ENCODE results near the gene RCAN1.

Gene RCAN1

DNA sequence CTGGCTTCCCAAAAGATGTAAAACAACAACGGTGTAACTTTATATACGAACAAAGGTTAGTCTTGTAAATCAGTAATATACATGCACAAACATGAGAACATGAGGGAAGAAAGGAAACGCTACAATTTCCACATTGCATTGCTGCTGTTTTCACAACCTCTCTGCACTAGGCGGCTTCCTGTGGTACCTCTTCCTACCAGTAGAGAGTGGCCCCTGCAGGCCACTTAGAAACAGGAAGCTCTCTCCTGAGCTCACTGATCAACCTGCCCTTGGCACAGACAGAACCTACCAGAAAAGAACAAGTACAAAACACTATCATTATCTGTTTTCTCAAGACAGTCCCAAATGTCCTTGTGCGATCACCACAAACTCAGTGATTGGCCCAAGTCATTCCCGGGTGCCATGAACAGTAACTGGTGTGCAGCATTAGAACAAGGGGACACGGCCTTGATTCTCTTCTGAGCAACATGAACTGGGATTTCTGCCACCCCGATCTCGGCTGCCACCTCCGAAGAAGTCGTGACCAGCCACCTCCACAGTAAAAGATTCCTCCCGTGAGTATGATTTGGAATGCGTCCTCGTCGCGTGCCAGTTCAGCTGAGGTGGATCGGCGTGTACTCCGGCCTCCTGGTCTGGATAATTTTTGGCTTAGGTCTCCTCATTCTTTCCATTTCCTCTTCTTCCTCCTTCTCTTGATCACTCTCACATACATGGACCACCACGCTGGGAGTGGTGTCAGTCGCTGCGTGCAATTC, 97.2 kb downstream of the RCAN1 start:
- Histone ChIP-seq H3K4me1 (peaks cover 6% of the 10 kb centered on the region), H4K20me1 (no peaks in the 10 kb centered on the region), H3K27me3 (no peaks in the 10 kb centered on the region), H3K27ac (no peak overlapping the region), H3K9ac (no peak overlapping the region), H3K4me2 (no peak overlapping the region), H3K9me3 (no peaks in the 10 kb centered on the region), H3K36me3 (peaks cover 58% of the 10 kb centered on the region), H3K4me3 (no peak overlapping the region)
- no peak for TF ChIP-seq Cebpa-rat (IDR thresholded peaks at IDR 0.05)

GRCh38 chr21:34517039-34517438, 97.9 kb downstream of the RCAN1 start:
- no peaks in the 10 kb centered on the region for H4K20me1 ChIP-seq
- peaks cover 6% of the 10 kb centered on the region for H3K4me1 ChIP-seq
- no peak overlapping the region for H3K9ac ChIP-seq
- no peak overlapping the region for H3K27ac ChIP-seq
- H3K4me3 ChIP-seq = no peak overlapping the region
- no peak overlapping the region for H3K4me2 ChIP-seq
- no peaks in the 10 kb centered on the region for H3K9me3 ChIP-seq
- peaks cover 53% of the 10 kb centered on the region for H3K36me3 ChIP-seq
- TF ChIP-seq Cebpa-rat (IDR thresholded peaks at IDR 0.05) = no peak
- no peaks in the 10 kb centered on the region for H3K27me3 ChIP-seq

DNA sequence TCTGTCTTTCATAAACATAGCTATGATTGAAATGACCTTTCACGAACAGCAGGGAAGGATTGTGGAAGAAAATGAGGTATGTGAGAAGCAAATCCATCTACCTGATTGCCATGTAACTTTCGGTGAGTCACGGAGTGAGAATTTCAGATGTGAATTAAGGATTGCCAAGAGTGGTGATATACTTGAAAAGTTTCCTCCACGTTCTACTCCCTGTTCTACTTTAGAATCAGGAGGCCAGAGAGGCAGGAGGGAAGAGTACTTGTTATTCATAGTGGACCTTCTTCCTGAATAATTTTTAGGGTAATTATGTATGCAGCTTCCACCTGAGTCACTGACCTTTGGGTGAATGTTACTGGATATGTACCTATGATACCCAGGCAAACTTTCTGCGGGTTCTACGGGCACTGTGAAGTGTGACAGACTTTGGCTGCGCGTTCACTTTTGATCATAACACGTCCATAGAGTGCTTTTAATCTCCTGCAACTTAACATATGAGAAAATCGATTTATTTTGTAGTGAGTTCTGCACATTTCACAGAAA, 100.3 kb downstream of the RCAN1 start:
- Histone ChIP-seq H3K9ac (no peak overlapping the region), H3K36me3 (peaks cover 29% of the 10 kb centered on the region), H3K4me3 (no peak overlapping the region), H3K27me3 (no peaks in the 10 kb centered on the region), H4K20me1 (no peaks in the 10 kb centered on the region), H3K4me1 (no peaks in the 10 kb centered on the region), H3K27ac (no peak overlapping the region), H3K4me2 (no peak overlapping the region), H3K9me3 (no peaks in the 10 kb centered on the region)
- TF ChIP-seq Cebpa-rat (IDR thresholded peaks at IDR 0.05) = no peak

DNA sequence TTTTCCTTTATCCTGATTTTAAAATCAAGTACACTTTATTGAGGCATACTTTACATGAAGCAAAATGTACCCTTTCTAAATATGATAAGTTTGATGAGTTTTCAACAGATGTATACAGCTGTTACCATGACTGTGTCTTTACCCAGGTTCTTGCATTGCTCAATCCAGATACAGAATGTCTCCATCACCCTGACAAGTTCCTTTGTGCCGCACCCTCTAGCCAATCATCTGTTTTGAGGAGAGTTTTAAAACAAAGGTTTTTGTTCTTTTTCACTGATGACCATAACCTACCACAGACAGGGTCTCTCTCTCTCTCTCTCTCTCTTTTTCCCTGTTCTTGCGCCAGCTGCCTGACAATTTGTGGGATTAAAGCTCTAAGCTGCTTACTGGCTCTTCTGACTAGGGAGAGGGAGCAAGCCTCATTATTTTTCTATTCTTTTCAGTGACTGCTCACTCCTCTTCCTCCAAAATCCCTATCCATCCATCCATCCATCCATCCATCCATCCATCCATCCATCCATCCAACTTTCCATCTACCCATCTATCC, 101.7 kb downstream of the RCAN1 start:
- H3K4me2 ChIP-seq = no peak overlapping the region
- H3K27ac ChIP-seq = no peak overlapping the region
- H3K4me3 ChIP-seq = no peak overlapping the region
- no peaks in the 10 kb centered on the region for H3K9me3 ChIP-seq
- H3K27me3 ChIP-seq = no peaks in the 10 kb centered on the region
- H3K9ac ChIP-seq = no peak overlapping the region
- no peaks in the 10 kb centered on the region for H4K20me1 ChIP-seq
- peaks cover 15% of the 10 kb centered on the region; the same call in 1 of the 2 replicates for H3K36me3 ChIP-seq
- TF ChIP-seq Cebpa-rat (IDR thresholded peaks at IDR 0.05) = no peak
- no peaks in the 10 kb centered on the region for H3K4me1 ChIP-seq

DNA sequence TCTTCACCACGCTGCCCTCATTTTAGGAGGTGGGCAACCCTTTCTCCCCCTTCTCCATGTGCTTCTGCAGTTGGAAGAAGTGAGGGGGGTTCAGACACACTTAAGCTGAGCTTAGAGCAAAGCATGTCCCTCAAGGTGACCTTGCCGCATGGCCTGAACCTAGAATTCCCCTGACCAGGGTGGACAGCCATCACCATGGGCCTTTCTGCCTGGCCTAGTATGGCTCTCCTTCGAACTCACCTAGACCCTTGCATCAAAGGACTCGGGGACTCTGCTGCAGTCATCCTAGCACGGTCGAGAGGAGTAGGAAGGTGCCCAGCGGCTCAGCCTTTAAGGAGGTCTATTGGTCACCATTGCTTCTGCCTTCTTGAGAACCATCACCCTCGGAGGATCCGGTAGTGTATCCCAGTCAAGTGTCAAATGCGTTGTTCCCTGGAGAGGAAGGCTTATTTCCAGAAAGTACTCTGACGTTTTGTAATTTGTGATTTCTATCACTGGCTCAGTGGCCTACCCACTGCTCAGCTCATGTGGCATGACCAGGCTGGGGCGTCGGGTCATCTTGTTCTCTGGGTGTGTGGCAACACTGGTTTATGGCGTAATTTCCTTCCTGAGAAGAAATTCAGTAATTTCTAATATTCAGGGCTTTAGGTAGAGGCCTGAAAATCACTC, 103.0 kb downstream of the RCAN1 start, which contains the start of gene KCNE1:
Gene KCNE1, minus strand, starts transcription at position 424 of the 669 bp plus-strand sequence. CDS start 62,576 bp downstream, outside the sequence.
- Histone ChIP-seq H4K20me1 (no peaks in the 10 kb centered on the region), H3K9ac (no peak within 1 kb of the TSS), H3K9me3 (no peaks in the 10 kb centered on the region), H3K4me3 (no peak within 1 kb of the TSS), H3K4me1 (no peaks in the 10 kb centered on the region), H3K4me2 (no peak within 1 kb of the TSS), H3K27ac (no peak within 1 kb of the TSS), H3K27me3 (no peaks in the 10 kb centered on the region), H3K36me3 (0 out of 2 replicates have a peak, but pooled peaks cover 3% of the 10 kb centered on the region)
- TF ChIP-seq Cebpa-rat (IDR thresholded peaks at IDR 0.05) = no peak

DNA sequence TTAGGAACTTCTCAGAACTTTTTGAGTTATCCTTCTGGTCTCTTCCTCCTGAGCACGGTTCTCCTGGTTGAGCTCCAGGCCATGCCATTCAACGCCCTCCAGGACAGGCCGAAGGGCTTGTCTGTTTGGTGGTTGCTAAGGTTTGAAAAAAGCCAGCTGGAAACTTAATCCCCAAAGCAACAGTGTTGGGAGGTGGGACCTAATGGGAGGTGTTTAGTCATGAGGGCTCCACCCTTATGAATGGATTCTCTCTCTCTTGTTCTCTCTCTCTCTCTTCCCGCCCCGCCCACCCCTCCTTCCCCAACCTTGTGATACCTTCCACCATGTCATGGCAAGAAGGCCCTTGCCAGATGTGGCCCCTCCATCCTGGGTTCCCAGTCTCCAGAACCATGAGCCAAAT, 103.7 kb downstream of the RCAN1 start:
- Histone ChIP-seq H3K27me3 (no peaks in the 10 kb centered on the region), H3K4me3 (no peak overlapping the region), H3K9ac (no peak overlapping the region), H3K27ac (no peak overlapping the region), H3K4me2 (no peak overlapping the region), H4K20me1 (no peaks in the 10 kb centered on the region), H3K36me3 (no peaks in the 10 kb centered on the region), H3K4me1 (no peaks in the 10 kb centered on the region), H3K9me3 (no peaks in the 10 kb centered on the region)
- TF ChIP-seq Cebpa-rat (IDR thresholded peaks at IDR 0.05) = no peak

- Histone ChIP-seq H3K9ac (no peak overlapping the region), H3K4me3 (no peak overlapping the region), H3K9me3 (no peaks in the 10 kb centered on the region), H3K36me3 (no peaks in the 10 kb centered on the region), H3K4me2 (no peak overlapping the region), H4K20me1 (no peaks in the 10 kb centered on the region), H3K27me3 (no peaks in the 10 kb centered on the region), H3K27ac (no peak overlapping the region), H3K4me1 (no peaks in the 10 kb centered on the region)
- no peak for TF ChIP-seq Cebpa-rat (IDR thresholded peaks at IDR 0.05)
These were observed 104.5 kb downstream of the RCAN1 start for GRCh38 chr21:34510148-34511142.

DNA sequence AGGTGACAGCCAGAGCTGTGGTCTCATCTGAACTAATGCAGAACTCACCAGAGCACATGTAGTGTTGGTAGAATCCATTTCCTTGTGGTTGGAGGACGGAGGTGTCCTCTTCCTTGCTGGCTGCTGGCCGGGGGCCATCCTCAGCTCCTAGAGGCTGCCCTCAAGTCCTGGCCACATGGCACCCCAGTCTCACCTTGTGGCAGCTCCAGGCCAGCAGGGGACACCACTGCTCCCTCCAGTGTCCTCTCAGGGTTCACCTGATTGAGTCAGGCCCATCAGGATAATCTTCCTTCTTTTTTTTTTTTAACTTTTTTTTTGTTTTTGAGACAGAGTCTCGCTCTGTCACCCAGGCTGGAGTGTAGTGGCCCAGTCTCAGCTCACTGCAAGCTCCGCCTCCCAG, 105.8 kb downstream of the RCAN1 start:
- Histone ChIP-seq H3K4me3 (no peak overlapping the region), H4K20me1 (no peaks in the 10 kb centered on the region), H3K27ac (no peak overlapping the region), H3K9ac (no peak overlapping the region), H3K36me3 (no peaks in the 10 kb centered on the region), H3K4me2 (no peak overlapping the region), H3K27me3 (no peaks in the 10 kb centered on the region), H3K4me1 (no peaks in the 10 kb centered on the region), H3K9me3 (no peaks in the 10 kb centered on the region)
- TF ChIP-seq Cebpa-rat (IDR thresholded peaks at IDR 0.05) = no peak

GRCh38 chr21:34504595-34504994, 110.3 kb downstream of the RCAN1 start:
- Histone ChIP-seq H3K4me1 (no peaks in the 10 kb centered on the region), H3K4me2 (no peak overlapping the region), H3K36me3 (no peaks in the 10 kb centered on the region), H3K27me3 (no peaks in the 10 kb centered on the region), H3K9ac (no peak overlapping the region), H3K4me3 (no peak overlapping the region), H4K20me1 (no peaks in the 10 kb centered on the region), H3K9me3 (no peaks in the 10 kb centered on the region), H3K27ac (no peak overlapping the region)
- no peak for TF ChIP-seq Cebpa-rat (IDR thresholded peaks at IDR 0.05)

Measured in BLaER1 (cell line).